ENCODE data around the gene CYS1.
"Not testable (repeated sequence)": the region's sequence is repeated elsewhere in the genome, so short reads cannot be mapped to it uniquely, and the experiment has no call there.

Gene CYS1

GRCh38 chr2:10028988-10029874 lies 51.0 kb downstream of the CYS1 start:
- DNase-seq: peak in 4 of 6 experiments; percentile 7 to 40 (median 30)

DNA sequence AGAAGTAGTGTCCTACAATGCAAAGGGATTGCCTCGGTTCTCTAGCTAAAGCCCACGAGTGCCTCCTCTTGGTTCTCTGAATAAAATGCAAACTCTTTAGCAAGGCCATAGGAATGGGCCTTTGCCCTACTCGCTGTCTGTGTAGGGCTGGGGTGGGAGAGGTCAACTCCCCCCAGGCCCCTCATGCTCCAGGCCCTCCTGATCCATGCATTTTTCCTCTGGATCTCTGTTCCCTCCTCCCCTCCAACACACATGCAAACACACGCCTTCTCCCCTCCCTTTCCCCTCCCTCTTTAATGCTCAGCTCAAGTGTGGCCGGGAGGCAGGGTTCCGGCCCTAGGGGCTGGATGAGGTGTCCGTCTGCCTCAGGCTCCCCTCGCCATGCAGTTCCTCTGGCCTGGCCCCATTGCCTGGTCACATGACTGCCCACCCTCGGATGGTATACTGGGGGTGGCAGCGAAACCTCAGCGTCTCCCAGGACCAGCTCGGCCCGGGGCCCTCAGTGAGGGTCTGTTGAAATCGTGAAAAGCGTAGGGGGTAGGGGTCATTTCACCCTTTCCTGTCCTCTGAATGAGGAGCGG lies 51.7 kb downstream of the CYS1 start:
- no peak for DNase-seq

GRCh38 chr2:10027660-10028330 lies 52.4 kb downstream of the CYS1 start:
- no peak for DNase-seq

DNA sequence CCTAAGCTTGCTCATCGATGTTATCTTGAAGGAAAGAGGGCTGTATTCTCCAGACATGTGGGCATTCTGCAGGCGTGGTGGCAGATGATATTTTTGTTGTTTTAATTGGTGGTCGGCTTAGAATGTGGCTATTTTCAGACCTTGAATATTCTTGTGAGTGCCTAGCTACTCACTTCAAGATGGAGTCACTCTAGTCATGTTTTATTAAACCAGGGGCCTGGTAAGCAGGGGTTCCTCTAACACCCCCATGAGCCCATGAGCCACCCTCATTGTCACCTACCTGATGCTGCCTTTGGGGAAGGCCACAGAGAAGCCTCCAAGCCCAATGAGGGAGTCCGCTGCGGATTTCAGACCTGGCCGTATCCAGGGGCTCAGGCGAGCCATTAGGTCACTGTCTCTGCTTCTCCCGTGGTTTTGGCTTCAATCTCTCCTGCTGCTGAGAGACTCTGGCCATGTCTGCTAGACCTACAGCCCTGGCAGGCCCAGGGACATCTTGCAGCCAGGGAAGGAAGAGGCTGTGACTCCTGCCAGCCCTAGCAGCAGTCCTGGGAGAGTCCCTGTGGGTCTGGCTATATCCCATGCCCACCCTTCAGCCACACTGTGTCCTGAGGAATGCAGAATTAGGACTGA lies 53.2 kb downstream of the CYS1 start:
- no peak for DNase-seq

GRCh38 chr2:10022966-10023662 lies 57.1 kb downstream of the CYS1 start:
- no peak for DNase-seq

DNA sequence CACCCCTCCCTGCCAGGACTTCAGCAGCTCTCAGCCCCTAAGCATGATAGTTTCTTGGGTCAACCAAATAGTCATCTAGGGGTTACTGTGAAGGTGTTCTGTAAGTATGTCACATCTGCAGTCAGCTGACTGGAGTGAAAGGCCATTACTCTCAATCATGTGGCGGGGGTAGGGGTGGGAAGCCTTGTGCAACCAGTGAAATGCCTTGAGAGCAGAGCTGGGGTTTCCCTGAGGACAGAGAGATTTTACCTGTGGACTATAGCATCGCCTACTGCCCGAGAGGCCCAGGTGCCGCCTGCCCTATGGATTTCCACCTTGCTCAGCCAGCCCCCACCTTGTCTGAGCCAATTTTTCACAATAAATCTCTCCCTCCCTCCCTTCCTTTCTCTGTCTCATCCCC lies 57.8 kb downstream of the CYS1 start:
- DNase-seq: no peak

GRCh38 chr2:10022041-10022421 lies 58.2 kb downstream of the CYS1 start:
- no peak for DNase-seq

DNA sequence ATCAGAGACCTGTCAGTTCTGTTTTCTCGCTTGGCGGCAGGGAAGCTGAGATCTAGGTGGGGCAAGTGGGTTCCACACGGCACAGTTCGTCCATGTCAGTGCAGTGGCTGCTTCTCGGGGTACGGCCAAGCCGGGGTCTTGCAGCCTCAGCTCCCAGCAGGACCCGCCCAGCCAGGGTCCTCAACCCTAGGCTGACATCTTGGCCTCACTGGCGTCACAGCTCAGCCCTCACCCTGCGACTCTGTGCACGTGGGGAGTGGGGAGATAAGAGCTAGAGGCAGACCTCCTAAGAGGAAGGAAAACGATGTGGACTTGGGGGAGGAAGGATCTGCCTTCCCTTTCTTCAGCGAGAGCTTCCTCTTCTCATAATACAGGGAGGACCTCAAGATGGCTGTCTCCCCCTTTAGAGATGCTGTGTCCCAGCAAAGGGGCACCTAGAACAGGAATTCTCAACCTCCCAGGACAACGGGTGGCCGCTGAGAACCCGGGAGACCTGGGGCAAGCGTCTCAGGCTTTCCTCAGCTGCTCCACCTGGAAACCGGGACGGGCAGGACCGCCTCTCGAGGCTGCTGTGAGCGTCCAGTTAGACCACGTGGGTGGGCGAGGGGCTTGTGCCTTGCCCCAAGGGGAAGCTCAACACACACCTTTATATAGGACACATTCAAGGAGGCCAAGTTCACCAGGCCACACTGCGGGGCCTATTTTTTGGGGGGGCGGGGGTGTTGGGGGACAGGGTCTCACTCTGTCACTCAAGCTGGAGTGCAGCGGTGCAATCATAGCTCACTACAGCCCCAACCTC lies 60.4 kb downstream of the CYS1 start:
- DNase-seq: no peak

- no peak for DNase-seq
Measured at GRCh38 chr2:10019174-10019573, 61.0 kb downstream of the CYS1 start.

GRCh38 chr2:10017313-10017941 lies 62.8 kb downstream of the CYS1 start:
- no peak for DNase-seq

DNA sequence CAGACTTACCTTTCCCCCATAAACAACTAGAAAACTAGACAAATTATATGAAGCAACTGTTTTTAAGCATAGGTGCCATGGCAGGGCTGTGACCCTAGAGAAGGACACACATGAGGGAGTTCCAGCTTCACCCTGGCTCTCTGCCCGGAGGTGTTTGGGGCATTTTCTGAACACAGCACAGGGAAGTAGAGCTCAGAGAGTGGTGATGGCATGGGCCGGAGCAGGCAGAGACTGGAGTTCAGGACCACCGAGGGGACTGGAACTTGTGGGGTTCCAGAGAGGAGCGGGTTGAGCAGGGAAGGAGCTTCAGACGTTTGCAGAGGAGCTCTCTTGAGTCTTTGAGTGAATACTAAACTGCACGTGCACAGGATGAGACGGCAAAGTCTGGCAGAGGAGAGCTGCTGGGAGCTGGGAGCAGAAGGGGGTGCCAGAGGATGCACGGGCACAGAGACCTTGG lies 63.4 kb downstream of the CYS1 start:
- DNase-seq: no peak

DNA sequence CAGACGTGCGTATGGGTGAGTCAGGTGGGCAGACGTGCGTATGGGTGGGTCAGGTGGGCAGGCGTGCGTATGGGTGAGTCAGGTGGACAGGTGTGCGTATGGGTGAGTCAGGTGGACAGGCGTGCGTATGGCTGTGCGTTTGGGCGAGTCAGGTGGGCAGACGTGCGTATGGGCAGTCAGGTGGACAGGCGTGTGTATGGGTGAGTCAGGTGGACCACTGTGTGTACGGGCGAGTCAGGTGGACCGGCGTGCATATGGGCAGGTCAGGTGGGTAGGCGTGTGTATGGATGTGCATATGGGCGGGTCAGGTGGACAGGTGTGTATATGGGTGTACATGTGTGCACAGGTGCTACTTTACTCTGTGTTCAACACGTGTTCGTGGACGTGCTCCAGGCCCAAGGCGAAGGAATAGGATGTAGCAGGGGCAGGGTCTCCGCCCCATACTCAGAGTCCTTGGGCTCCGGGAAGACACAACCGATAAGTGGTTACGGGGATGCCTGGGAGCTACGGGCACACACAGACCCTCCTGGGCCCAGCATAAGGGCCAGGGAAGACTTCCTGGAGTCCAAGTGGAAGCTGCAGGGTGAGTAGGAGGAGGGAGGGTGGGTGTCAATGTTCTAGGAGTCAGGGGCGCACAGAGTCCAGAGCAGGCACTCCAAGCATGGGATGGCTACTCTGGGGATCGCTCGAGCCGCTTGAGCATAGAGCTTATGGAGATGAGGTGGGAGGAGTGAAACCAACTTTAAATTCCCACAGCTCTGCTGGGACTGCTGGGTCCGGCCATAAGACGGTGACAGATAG lies 64.0 kb downstream of the CYS1 start:
- DNase-seq: no peak

DNA sequence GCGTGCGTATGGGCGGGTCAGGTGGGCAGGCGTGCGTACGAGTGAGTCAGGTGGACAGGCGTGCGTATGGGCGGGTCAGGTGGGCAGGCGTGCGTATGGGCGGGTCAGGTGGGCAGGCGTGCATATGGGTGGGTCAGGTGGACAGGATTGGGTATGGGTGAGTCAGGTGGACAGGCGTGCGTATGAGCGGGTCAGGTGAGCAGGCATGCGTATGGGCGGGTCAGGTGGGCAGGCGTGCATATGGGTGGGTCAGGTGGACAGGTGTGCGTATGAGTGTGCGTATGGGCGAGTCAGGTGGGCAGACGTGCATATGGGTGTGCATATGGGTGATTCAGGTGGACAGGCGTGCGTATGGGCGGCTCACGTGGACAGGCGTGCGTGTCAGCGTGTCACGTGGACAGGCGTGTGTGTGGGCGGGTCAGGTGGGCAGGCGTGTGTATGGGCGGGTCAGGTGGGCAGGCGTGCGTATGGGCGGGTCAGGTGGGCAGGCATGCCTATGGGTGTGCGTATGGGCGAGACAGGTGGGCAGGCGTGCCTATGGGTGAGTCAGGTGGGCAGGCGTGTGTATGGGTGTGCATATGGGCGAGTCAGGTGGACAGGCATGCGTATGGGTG lies 64.7 kb downstream of the CYS1 start:
- not testable (repeated sequence) for DNase-seq

- DNase-seq: no peak
Measured at GRCh38 chr2:10014418-10015190, 65.6 kb downstream of the CYS1 start.

DNA sequence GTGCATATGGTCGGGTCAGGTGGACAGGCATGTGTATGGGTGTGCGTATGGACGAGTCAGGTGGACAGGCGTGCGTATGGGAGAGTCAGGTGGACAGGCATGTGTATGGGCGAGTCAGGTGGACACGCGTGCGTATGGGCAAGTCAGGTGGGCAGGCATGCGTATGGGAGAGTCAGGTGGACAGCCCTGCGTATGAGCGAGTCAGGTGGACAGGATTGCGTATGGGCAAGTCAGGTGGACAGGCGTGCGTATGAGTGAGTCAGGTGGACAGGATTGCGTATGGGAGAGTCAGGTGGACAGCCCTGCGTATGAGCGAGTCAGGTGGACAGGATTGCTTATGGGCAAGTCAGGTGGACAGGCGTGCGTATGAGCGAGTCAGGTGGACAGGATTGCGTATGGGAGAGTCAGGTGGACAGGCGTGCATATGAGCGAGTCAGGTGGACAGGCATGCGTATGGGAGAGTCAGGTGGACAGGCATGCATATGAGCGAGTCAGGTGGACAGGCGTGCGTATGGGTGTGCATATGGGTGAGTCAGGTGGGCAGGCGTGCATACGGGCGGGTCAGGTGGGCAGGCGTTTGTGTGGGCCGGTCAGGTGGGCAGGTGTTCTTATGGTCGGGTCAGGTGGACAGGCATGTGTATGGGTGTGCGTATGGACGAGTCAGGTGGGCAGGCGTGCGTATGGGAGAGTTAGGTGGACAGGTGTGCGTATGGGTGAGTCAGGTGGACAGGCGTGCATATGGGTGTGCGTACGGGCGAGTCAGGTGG lies 66.4 kb downstream of the CYS1 start:
- DNase-seq: not testable (repeated sequence)

GRCh38 chr2:10012963-10013461 lies 67.2 kb downstream of the CYS1 start:
- DNase-seq: no peak

DNA sequence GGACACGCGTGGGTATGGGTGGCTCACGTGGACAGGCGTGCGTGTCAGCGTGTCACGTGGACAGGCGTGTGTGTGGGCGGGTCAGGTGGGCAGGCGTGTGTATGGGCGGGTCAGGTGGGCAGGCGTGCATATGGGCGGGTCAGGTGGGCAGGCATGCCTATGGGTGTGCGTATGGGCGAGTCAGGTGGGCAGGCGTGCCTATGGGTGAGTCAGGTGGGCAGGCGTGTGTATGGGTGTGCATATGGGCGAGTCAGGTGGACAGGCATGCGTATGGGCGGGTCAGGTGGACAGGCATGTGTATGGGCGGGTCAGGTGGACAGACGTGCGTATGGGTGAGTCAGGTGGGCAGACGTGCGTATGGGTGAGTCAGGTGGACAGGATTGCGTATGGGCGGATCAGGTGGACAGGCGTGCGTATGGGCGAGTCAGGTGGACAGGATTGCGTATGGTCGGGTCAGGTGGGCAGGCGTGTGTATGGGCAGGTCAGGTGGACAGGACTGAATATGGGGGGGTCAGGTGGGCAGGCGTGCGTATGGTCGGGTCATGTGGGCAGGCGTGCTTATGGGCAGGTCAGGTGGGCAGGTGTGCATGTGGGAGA lies 67.7 kb downstream of the CYS1 start:
- DNase-seq: not testable (repeated sequence)
